ENCODE data around the gene GATAD2A.

Gene GATAD2A

GRCh38 chr19:19425170-19425875 lies 19.8 kb downstream of the GATAD2A start:
- Histone ChIP-seq H3K4me2 (ENCODE audit: low read depth, low read length, poor library complexity, severe bottlenecking) (no peak overlapping the region), H3K27me3 (ENCODE audit: insufficient read depth, low read length, poor library complexity, severe bottlenecking) (no peaks in the 10 kb centered on the region), H2AFZ (ENCODE audit: low read length) (no peak overlapping the region), H3K36me3 (ENCODE audit: insufficient read depth, low read length) (peaks cover 7% of the 10 kb centered on the region; the same call in 1 of the 2 replicates), H3K4me1 (ENCODE audit: insufficient read depth, low read length, poor library complexity, severe bottlenecking) (no peaks in the 10 kb centered on the region), H3K79me2 (ENCODE audit: insufficient read depth, low read length) (peaks cover 100% of the 10 kb centered on the region), H3K9me3 (ENCODE audit: insufficient read depth, low read depth, low read length) (no peaks in the 10 kb centered on the region), H3F3A (ENCODE audit: low read depth) (no peaks in the 10 kb centered on the region), H3K9me2 (replicated peaks; ENCODE audit: low read depth, low read length) (no peaks in the 10 kb centered on the region), H3K4me3 (ENCODE audit: low read length, poor library complexity, severe bottlenecking) (no peak overlapping the region), H3K9ac (ENCODE audit: low read depth, low read length, poor library complexity, severe bottlenecking) (no peak overlapping the region), H4K20me1 (ENCODE audit: insufficient read depth, low read length, poor library complexity, severe bottlenecking) (peaks cover 90% of the 10 kb centered on the region)
- TF ChIP-seq CTCF (conservative IDR thresholded peaks at IDR 0.05; ENCODE audit: low read length) (no peak), EZH2phosphoT487 (IDR thresholded peaks at IDR 0.05; ENCODE audit: borderline replicate concordance) (no peak)

- Histone ChIP-seq H3K9ac (ENCODE audit: low read depth, low read length, poor library complexity, severe bottlenecking) (no peak overlapping the region), H3K9me2 (replicated peaks; ENCODE audit: low read depth, low read length) (no peaks in the 10 kb centered on the region), H3F3A (ENCODE audit: low read depth) (no peaks in the 10 kb centered on the region), H3K27me3 (ENCODE audit: insufficient read depth, low read length, poor library complexity, severe bottlenecking) (no peaks in the 10 kb centered on the region), H3K36me3 (ENCODE audit: insufficient read depth, low read length) (peaks cover 11% of the 10 kb centered on the region; the same call in 1 of the 2 replicates), H2AFZ (ENCODE audit: low read length) (no peak overlapping the region), H3K79me2 (ENCODE audit: insufficient read depth, low read length) (peaks cover 100% of the 10 kb centered on the region), H3K4me1 (ENCODE audit: insufficient read depth, low read length, poor library complexity, severe bottlenecking) (no peaks in the 10 kb centered on the region), H4K20me1 (ENCODE audit: insufficient read depth, low read length, poor library complexity, severe bottlenecking) (peaks cover 81% of the 10 kb centered on the region), H3K4me2 (ENCODE audit: low read depth, low read length, poor library complexity, severe bottlenecking) (no peak overlapping the region), H3K4me3 (ENCODE audit: low read length, poor library complexity, severe bottlenecking) (no peak overlapping the region), H3K9me3 (ENCODE audit: insufficient read depth, low read depth, low read length) (no peaks in the 10 kb centered on the region)
- TF ChIP-seq CTCF (conservative IDR thresholded peaks at IDR 0.05; ENCODE audit: low read length): no peak
- no peak for TF ChIP-seq EZH2phosphoT487 (IDR thresholded peaks at IDR 0.05; ENCODE audit: borderline replicate concordance)
These were observed 20.7 kb downstream of the GATAD2A start for GRCh38 chr19:19426216-19426615.

- Histone ChIP-seq H3K9ac (ENCODE audit: low read depth, low read length, poor library complexity, severe bottlenecking) (no peak overlapping the region), H3K9me3 (ENCODE audit: insufficient read depth, low read depth, low read length) (no peaks in the 10 kb centered on the region), H3K4me1 (ENCODE audit: insufficient read depth, low read length, poor library complexity, severe bottlenecking) (no peaks in the 10 kb centered on the region), H3K4me3 (ENCODE audit: low read length, poor library complexity, severe bottlenecking) (no peak overlapping the region), H3K36me3 (ENCODE audit: insufficient read depth, low read length) (peaks cover 11% of the 10 kb centered on the region; the same call in 1 of the 2 replicates), H3K4me2 (ENCODE audit: low read depth, low read length, poor library complexity, severe bottlenecking) (no peak overlapping the region), H3K79me2 (ENCODE audit: insufficient read depth, low read length) (peaks cover 100% of the 10 kb centered on the region), H3K27me3 (ENCODE audit: insufficient read depth, low read length, poor library complexity, severe bottlenecking) (no peaks in the 10 kb centered on the region), H3F3A (ENCODE audit: low read depth) (no peaks in the 10 kb centered on the region), H4K20me1 (ENCODE audit: insufficient read depth, low read length, poor library complexity, severe bottlenecking) (peaks cover 75% of the 10 kb centered on the region), H2AFZ (ENCODE audit: low read length) (no peak overlapping the region), H3K9me2 (replicated peaks; ENCODE audit: low read depth, low read length) (no peaks in the 10 kb centered on the region)
- no peak for TF ChIP-seq EZH2phosphoT487 (IDR thresholded peaks at IDR 0.05; ENCODE audit: borderline replicate concordance)
These were observed 21.3 kb downstream of the GATAD2A start for GRCh38 chr19:19426799-19427198.

- no peak overlapping the region for H2AFZ ChIP-seq (ENCODE audit: low read length)
- TF ChIP-seq CTCF (conservative IDR thresholded peaks at IDR 0.05; ENCODE audit: low read length): no peak
- no peak for TF ChIP-seq EZH2phosphoT487 (IDR thresholded peaks at IDR 0.05; ENCODE audit: borderline replicate concordance)
- no peaks in the 10 kb centered on the region for H3K4me1 ChIP-seq (ENCODE audit: insufficient read depth, low read length, poor library complexity, severe bottlenecking)
- H3K9me2 ChIP-seq (replicated peaks; ENCODE audit: low read depth, low read length): no peaks in the 10 kb centered on the region
- H3K9ac ChIP-seq (ENCODE audit: low read depth, low read length, poor library complexity, severe bottlenecking): no peak overlapping the region
- H4K20me1 ChIP-seq (ENCODE audit: insufficient read depth, low read length, poor library complexity, severe bottlenecking): peaks cover 70% of the 10 kb centered on the region
- no peaks in the 10 kb centered on the region for H3F3A ChIP-seq (ENCODE audit: low read depth)
- peaks cover 100% of the 10 kb centered on the region for H3K79me2 ChIP-seq (ENCODE audit: insufficient read depth, low read length)
- H3K27me3 ChIP-seq (ENCODE audit: insufficient read depth, low read length, poor library complexity, severe bottlenecking): no peaks in the 10 kb centered on the region
- H3K4me3 ChIP-seq (ENCODE audit: low read length, poor library complexity, severe bottlenecking): no peak overlapping the region
- no peak overlapping the region for H3K4me2 ChIP-seq (ENCODE audit: low read depth, low read length, poor library complexity, severe bottlenecking)
- H3K36me3 ChIP-seq (ENCODE audit: insufficient read depth, low read length): peaks cover 11% of the 10 kb centered on the region; the same call in 1 of the 2 replicates
- no peaks in the 10 kb centered on the region for H3K9me3 ChIP-seq (ENCODE audit: insufficient read depth, low read depth, low read length)
These were observed 21.8 kb downstream of the GATAD2A start for GRCh38 chr19:19427302-19427701.

Data from Loucy (cell line).